HG03039 (cell line): Measurements from ENCODE around the gene RPP30.
"Not testable (repeated sequence)": the region's sequence is repeated elsewhere in the genome, so short reads cannot be mapped to it uniquely, and the experiment has no call there.

Source experiments
- ATAC-seq: cut with Tn5 transposase; IDR thresholded peaks from one replicate; pipeline ENCODE4 v1.9.1; 2021; ENCODE audit warnings: mild to moderate bottlenecking, moderate library complexity; ENCODE audit not compliant: unreplicated experiment

The RPP30 gene

DNA sequence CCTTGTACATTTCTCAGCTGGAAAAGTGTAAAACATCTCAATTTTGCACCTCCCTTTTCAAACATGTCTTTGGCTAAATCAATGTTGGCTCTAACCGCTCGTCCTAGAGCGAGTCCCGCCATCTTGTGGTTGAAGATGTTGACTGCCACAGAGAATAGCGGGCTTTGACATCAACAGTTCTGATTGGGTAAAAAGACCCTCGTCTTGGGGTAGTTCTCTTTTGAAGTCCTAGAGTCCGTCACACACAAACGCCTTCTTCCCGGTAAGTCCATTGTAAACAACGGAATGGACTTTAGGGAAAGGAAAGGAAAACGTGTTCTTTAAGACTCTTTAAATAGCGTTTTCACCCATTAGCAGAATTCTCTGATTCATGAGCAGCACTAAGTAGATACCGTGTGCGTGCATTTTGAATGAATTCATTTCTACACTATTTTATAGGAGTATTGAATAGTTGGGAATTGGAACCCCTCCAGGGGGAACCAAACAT, 452 bp upstream of the RPP30 start:
- ATAC-seq, result peak; percentile 41

DNA sequence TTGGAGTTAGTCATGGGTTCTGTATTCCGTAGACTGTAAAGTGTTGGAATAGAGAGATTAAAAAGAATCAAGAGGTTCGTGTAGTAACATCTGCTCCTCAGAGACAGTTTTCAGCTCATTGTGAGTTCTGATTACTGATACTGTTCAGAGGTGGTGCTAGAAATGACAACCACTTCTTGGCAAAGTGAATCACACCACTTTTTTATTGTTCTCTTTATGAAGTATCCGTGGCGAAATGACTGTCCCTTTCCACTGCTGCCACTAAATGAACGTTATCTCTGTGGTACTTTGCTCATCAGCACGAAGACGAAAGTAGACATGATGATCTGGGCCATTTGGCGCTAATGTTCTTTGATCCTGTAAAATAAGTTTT, 860 bp downstream of the RPP30 start:
- peak; percentile 1 for ATAC-seq

DNA sequence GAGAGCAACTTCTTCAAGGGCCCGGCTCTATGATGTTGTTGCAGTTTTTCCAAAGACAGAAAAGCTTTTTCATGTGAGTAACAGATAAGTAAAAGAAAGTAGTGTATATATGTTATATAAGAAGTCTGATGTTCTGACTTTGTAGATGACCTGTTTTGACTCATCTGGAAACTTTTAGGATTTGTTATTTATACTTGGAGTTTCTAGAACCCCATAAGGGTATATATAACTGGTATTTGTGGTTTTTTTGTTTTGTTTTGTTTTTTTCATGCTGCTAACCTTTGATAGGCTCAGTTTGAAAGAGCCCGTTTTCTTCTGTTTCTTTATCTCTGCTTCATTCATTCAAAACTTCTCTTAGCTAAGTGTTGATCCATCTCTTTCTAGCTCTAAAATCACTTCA, 7.3 kb downstream of the RPP30 start:
- no peak for ATAC-seq

DNA sequence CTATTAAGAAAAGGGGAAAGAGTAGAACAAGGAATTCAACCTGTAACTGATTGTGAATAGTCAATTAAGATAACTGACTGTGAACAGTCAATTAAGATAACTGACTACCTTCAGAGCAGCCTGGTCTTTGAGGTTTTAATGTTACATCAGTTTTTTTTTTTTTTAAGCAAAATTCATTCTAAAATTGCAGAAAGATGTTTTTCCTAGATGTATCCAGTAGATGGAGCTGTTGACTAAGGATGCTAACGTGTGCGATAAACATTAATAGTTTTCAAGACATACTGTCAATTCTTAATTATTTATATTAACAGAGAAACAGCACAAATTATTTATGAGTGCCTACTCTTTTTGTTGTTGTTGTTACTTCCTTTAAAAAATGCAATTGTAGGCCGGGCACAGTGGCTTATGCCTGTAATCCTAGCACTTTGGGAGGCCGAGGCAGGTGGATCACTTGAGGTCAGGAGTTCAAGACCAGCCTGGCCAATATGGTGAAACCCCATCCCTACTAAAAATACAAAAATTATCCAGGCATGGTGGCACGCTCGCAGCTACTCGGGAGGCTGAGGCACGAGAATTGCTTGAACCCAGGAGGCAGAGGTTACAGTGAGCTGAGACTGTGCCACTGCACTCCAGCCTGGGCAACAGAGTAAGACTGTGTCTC, 8.4 kb downstream of the RPP30 start:
- not testable (repeated sequence) for ATAC-seq

DNA sequence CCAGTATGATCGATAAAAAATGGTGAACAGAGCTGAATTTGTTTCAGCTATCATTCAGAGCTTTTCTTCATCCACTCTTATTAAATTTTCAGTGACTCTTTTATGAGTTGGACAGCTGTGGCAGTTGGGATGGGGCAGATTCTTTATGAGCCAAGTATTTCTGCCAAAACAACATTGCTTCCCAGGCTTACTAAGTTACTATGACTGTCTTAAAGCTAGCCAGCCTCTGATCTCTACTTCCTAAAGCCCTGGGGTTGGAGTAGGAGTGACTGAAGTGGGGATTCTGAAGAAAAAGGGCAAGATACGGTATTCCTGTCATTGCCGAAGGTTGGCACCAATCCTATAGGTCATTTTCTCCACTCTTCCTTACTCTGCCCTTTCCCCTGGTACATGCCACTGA, 12.7 kb downstream of the RPP30 start:
- ATAC-seq, result no peak

DNA sequence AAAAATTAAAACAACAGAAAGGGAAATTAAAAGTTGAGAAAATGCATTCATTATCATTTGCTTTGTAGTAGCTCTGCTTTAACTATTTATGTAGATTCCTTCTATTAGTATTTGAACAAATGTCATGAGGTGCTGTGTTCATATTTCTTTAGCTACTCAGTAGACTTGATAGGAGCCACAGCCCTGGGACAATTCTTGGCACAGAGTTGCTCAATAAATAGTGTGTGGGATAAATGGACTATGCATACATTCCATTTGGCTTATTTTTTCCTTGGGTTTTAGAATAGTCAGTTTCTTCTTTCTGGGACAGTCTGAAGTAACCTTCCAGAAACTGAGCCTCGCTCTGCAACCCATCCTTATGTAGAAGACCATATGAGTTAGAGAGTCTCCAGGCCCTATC, 13.4 kb downstream of the RPP30 start:
- no peak for ATAC-seq

DNA sequence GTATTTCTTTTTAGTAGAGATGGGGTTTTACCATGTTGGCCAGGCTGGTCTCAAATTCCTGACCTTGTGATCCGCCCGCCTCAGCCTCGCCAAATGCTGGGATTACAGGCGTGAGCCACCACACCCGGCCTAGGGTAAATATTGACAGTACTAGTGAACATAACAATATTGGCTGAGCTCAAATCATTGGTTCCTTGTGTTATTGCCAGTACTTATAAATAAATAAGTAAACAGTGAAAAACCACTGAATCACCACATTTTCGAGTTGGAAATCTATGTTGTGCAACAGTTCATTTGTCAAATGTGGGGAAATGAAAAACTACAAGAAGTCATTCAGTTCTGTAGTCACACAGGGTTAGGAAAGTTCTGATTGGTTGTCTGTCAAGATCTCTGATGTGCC, 15.8 kb downstream of the RPP30 start:
- ATAC-seq, result no peak

DNA sequence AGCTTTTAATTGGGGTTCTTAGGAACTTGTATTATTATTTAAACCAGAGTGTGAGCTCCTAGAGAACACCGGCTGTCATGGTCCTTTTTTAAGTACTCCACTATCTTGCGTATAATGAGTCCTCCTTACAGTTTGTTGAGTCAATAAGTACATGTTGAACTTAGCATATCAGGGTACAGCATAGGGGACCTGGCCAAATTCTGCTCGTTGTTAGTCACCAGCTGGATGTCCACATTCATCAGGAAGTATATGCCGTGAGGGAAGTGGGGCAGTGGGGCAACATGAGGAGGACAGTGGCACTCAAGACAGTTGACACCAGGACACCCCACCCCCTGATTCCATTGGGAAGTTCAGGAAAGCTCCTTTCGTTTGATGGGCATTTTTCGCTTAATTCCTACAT, 16.6 kb downstream of the RPP30 start:
- no peak for ATAC-seq

DNA sequence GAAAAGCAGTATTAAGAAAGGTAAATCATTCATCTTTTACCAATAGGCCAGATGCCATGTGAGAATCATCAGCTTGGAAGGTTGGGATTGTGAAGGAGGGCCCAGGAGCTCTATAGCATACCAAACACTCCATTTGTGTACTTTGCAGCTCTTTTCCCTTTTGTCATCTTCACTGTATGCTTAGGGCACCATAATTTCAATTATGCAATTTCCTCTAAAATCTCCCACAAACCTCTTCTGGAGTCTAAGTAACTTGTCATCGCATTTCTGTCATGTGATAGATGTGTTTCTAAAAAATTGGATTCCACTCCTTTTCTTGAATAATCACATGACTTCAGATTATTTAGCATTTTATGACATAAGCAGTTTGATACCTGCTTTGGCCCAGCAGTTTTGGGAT, 17.9 kb downstream of the RPP30 start:
- no peak for ATAC-seq

DNA sequence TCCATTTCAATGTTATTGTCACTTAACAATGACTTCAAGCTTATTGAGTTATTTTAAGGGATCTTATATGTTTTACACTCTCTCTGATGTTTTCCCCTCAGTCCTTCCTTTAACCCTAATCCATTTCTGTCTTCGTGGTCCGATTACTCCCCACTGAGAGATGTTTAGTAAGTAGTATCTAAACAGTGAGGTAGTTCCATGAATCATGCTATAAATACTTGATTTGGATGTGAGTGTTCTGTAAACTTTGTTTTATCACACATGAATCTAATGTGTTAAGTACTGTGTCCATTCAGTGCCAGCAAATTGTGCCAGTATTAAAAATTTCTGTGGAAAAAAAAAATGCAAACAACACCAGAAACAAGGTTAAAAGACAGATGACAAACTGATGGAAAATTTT, 18.6 kb downstream of the RPP30 start:
- ATAC-seq, result no peak

DNA sequence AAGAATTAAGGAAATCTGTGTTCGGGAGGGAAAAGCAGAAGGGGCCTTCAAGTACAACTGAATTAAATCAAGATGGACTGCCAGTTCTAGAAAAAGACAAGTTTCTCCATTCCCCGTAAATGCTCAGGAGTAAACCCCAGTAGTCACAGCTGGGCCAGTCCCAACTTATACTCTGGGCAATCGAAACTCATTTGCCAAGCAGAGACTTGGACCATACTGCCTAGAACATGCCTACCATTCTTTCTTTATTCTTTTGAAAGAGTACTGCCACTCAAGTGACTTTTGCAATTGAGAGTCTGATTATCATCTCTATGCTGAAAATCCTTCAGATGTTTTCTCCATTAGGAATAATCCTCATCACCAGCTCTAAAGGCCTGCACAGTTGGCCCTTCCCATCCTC, 21.4 kb downstream of the RPP30 start:
- ATAC-seq, result no peak

DNA sequence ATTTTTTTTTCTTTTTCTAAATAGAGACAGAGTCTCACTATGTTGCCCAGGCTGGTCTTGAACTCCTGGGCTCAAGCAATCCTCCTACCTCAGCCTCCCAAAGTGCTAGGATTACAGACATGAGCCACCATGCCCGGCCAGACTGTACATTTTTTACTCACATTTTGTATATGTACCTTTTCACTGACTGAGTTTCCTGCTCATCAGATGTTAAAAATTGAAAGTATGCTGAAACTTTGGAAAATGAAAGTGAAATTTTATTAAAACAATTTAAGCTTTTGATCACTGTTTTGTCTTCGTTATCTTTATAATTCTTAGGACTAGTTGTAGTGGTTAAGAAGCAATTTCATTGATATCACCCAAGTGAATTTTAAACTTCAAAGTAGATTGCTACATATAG, 25.1 kb downstream of the RPP30 start:
- ATAC-seq, result not testable (repeated sequence)

DNA sequence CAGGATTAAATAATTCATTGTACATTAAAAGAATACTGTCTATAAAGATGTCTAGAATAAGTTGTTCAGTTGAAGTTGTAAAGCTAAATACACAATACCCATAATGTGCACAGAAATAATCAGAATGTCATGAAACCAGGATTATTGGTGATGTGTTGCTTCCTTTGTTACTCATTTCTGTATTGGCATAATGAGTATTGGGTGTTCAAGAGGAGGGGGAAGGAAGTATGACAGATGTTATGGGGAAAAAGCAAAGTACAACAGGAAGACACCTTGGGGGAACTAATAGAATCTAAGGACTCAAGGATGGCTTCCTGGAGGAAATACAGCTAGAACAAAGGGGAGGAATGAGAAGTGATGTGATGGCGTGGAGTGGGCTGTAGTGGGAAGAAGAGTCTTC, 34.2 kb downstream of the RPP30 start:
- ATAC-seq, result no peak

DNA sequence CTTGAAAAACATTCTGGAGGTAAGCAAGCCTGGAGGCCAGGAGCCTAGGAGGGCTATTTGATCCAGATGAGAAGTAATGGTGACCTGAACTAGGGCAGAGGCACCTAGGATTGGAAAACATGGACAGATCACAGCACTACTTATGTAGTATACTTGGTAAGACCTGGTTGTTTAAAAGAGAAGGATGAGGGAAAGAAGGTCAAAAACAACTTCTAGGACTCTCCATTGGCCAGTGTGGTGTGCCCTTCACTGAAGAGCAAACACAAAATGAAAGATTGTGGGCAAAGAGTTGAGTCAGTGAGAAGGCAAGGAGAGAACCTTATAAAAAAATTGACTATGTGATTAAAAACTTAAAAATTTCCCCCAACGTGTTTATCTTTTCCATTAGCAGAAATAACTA, 34.8 kb downstream of the RPP30 start:
- ATAC-seq, result no peak

DNA sequence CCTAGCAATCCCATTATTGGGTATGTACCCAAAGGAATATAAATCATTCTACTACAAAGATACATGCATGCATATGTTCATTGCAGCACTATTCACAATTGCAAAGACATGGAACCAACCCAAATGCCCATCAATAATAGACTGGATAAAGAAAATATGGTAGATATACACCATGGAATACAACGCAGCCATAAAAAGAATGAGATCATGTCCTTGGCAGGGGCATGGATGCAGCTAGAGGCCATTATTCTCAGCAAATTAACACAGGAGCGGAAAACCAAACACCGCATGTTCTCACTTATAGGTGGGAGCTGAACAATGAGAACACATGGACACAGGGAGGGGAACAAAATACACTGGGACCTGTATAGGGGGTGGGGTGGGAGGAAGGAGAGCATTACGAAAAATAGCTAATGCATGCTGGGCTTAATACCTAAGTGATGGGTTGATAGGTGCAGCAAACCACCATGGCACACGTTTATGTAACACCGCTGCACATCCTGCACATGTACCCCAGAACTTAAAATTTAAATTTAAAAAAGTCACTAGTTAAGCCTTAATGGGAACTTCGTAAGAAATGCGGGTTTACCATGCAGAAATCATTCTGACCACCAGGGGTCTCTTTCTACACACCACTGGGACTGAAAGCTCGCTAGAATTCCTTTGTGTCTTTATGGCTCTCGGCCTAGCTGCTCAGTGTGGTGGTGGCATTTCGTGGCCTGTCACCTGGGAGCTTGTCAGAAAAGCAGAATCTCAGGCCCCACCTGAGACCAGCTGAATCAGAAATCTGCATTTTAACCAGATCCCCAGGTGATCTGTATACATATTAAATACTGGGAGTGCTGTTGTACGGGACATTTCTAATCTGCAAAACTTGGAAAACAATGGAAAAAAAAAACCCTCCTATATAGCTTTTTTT, 39.6 kb downstream of the RPP30 start:
- ATAC-seq, result peak; percentile 73

DNA sequence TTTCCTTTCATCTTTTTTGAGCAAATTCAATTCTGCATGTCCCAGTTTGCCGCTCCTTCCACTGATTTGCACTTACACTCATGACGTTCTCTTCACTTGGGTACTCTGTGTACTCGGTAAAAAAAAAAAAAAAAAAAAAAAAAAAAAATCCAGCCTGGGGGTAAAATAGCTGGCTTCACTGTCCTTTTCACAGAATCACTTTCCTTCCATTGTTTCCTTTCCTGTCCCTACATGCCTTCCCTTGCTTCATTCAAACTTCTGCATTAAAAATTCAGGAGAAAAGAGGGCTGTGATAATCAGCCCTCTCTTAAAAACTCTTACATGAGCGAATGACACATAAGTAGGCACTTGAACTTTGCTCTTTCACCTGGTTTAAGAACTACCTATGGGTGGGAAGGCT, 40.4 kb downstream of the RPP30 start:
- ATAC-seq, result no peak

DNA sequence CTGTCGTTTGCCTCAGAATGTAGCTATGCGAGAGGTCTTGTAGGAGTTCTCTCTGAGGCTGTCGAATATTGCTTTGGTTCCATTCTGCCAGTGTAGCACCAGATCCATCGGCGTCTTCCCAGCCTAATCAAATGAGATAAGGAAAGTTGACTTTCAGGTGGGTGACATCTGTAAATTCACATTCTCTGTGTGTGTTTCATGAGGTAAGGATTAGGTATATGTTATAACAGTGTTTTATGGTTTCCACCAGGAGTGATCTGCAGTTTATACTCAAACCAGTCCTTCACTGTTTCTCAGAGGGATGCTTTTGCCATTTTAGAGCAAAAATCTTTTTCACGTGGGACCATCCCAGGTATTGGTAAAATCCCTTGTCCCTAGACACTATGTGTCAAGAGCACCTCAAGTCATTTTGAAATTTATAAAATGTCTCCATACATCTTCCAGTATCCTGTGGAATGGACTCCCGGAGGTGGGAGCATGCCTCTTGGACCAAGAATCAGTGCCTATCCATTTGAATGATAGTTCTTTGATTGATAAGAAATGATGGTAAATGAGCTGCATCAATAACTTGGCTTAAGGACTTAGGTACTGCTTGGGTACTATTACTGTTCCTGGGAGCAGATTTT, 41.2 kb downstream of the RPP30 start:
- ATAC-seq, result no peak

DNA sequence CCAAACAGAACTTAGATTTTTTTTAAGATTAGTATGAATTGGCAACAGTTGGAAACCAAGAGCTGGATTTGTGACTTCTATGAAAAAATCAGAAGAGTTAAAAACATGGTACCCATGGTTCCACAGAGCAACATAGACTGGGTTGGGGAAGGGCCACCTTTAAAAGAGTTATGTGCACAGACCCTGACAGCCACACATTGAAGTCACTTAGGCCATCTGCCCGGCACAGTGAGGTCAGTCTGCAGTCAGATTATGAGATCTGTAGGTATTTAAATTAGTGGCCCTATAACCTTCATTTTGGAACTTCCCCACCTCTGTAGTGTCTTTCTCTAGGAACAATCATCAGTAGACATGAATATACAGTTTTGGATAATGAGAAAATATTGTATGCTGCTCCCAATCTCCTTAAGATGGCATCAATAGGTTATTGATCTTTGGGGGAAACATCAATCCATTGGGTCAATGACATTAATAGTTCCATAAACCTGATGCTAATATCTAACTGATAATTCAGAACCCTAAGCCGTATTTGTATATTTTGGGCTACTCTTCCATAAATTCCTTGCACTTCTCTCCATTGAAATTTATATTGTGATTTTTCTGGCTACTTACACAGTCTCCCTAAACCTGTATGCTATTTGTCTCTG, 42.1 kb downstream of the RPP30 start:
- no peak for ATAC-seq

DNA sequence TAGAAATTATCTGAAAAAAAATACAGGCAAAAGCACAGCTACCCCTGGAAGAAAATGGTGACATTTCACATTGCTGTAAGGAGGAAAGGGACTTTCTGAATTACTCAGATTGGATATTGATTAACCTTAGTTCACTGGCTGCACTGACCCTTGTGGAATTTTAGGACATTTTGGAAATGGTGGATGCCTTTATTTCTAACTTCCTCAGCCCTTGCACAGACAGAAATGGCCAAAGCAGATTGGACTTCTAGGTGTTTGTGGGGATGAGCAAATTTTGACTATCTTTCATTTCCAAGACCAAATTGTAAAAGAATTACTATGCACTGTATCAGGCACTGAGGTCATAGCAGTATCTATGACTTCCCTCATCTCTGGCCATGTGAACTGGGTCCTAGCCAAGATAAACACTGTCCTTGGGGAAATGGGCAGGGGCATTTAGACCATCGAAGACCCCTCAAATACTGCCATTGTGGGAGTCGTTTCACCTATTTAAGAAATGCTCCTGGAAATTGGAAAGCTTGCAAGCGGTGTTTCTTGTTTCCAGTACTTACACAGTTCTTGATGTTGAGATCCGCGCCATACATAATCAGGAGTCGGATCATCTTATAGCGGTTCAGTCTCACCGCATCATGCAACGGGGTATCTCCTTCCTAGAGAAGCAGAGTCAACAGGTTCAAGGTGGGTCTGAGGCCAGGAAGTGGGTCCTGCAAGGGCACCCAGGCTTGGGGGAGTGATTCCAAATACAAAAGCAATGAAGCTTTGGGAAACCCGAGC, 43.4 kb downstream of the RPP30 start:
- ATAC-seq, result no peak

DNA sequence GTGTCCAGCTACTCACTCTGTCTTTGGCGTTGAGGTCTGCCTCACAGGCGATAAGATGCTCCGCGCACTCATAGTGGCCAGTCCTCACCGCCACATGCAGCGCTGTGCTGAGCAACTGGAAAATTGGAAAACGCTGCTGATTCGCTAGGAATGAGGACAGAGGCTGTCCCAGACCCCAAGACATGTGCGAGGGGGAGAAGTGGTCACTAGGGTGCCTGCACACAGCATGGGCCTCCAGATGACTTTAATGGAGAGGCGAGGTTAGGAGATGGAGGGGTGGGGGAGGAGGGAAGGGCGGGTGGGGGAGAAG, 43.9 kb downstream of the RPP30 start:
- ATAC-seq, result no peak
